OCI-LY3 (cell line): ENCODE results near the gene PARD3.

Experiments
- CTCF ChIP-seq: fragments of 200-600, 300-600 bp; sonication (generic); IDR thresholded peaks from 2 replicates; pipeline ENCODE4 v1.5.1; 2014; ENCODE audit warnings: antibody characterized with exemption, low read length, low read depth
- EZH2phosphoT487 ChIP-seq: fragments of 200-600 bp; shearing (Covaris generic); IDR thresholded peaks from 2 replicates; pipeline ENCODE4 v1.6.1; 2018; ENCODE audit warnings: antibody characterized with exemption, mixed run types, low read depth

- no peak for TF ChIP-seq CTCF
- TF ChIP-seq EZH2phosphoT487, result no peak
Measured at GRCh38 chr10:34553747-34554146, 261.3 kb downstream of the PARD3 start.
